ENCODE results near the gene TBC1D14. TPM values are rescaled to one million over a fixed set of nuclear protein-coding genes. Genes with fewer than 3 reads are reported as not detected.
"Not testable (repeated sequence)": the region's sequence is repeated elsewhere in the genome, so short reads cannot be mapped to it uniquely, and the experiment has no call there.

The TBC1D14 gene
- total and polyA plus RNA-seq, 4 donors, result 15.1 to 60.1 (median 46.4) TPM

GRCh38 chr4:6901669-6902317 lies 7.8 kb upstream of the TBC1D14 start:
- 64 to 74% methylated on average over 24 of the region's 24 CpGs for WGBS, 2 donors
- Histone ChIP-seq H3K9me3 (ENCODE audit: control insufficient read depth in 4 of 4, insufficient read depth in 3 of 4, low read length in 3 of 4) (peaks cover 0 to 2% (median 0%) of the 10 kb centered on the region in 4 donors), H3K27ac (ENCODE audit: low read depth in 1 of 2, low read length in 1 of 2) (no peak overlapping the region), H3K4me3 (no peak overlapping the region), H3K36me3 (ENCODE audit: control insufficient read depth in 4 of 4, insufficient read depth in 4 of 4, low read length in 4 of 4) (no peaks in the 10 kb centered on the region), H3K9ac (ENCODE audit: insufficient read depth in 1 of 2, low read length in 2 of 2) (no peak overlapping the region), H3K4me1 (ENCODE audit: control insufficient read depth in 5 of 5, insufficient read depth in 5 of 5, low read length in 5 of 5) (no peaks in the 10 kb centered on the region), H3K27me3 (ENCODE audit: control insufficient read depth in 3 of 3, insufficient read depth in 3 of 3, low read length in 2 of 3) (no peaks in the 10 kb centered on the region)
- peak in 2 of 3 donors; percentile 13 to 28 for DNase-seq
- no peak for TF ChIP-seq CTCF (IDR thresholded peaks at IDR 0.05; ENCODE audit: control extremely low read depth, extremely low read depth)
- no peak for ATAC-seq (ENCODE audit: insufficient read depth, low FRiP score)

- no peak overlapping the region for H3K4me3 ChIP-seq
- H3K9ac ChIP-seq (ENCODE audit: insufficient read depth in 1 of 2, low read length in 2 of 2), result no peak overlapping the region
- ATAC-seq (ENCODE audit: insufficient read depth, low FRiP score) (no peak), DNase-seq (no peak)
- no peaks in the 10 kb centered on the region for H3K27me3 ChIP-seq (ENCODE audit: control insufficient read depth in 3 of 3, insufficient read depth in 3 of 3, low read length in 2 of 3)
- no peaks in the 10 kb centered on the region for H3K36me3 ChIP-seq (ENCODE audit: control insufficient read depth in 4 of 4, insufficient read depth in 4 of 4, low read length in 4 of 4)
- WGBS, 2 donors, result 78 to 86% methylated on average over 23 to 27 of the region's 27 CpGs
- TF ChIP-seq CTCF (IDR thresholded peaks at IDR 0.05; ENCODE audit: control extremely low read depth, extremely low read depth), result no peak
- H3K9me3 ChIP-seq (ENCODE audit: control insufficient read depth in 4 of 4, insufficient read depth in 3 of 4, low read length in 3 of 4), result peaks cover 0 to 2% (median 0%) of the 10 kb centered on the region in 4 donors
- no peak overlapping the region for H3K27ac ChIP-seq (ENCODE audit: low read depth in 1 of 2, low read length in 1 of 2)
- peaks cover 0 to 4% (median 0%) of the 10 kb centered on the region in 5 donors for H3K4me1 ChIP-seq (ENCODE audit: control insufficient read depth in 5 of 5, insufficient read depth in 5 of 5, low read length in 5 of 5)
Measured at GRCh38 chr4:6902318-6903042, 7.1 kb upstream of the TBC1D14 start.

- no peak for DNase-seq
- Histone ChIP-seq H3K27ac (ENCODE audit: low read depth in 1 of 2, low read length in 1 of 2) (no peak overlapping the region), H3K4me3 (no peak overlapping the region), H3K9ac (ENCODE audit: insufficient read depth in 1 of 2, low read length in 2 of 2) (no peak overlapping the region), H3K27me3 (ENCODE audit: control insufficient read depth in 3 of 3, insufficient read depth in 3 of 3, low read length in 2 of 3) (no peaks in the 10 kb centered on the region), H3K4me1 (ENCODE audit: control insufficient read depth in 5 of 5, insufficient read depth in 5 of 5, low read length in 5 of 5) (peaks cover 0 to 21% (median 8%) of the 10 kb centered on the region in 5 donors), H3K36me3 (ENCODE audit: control insufficient read depth in 4 of 4, insufficient read depth in 4 of 4, low read length in 4 of 4) (no peaks in the 10 kb centered on the region), H3K9me3 (ENCODE audit: control insufficient read depth in 4 of 4, insufficient read depth in 3 of 4, low read length in 3 of 4) (no peaks in the 10 kb centered on the region)
- no peak for ATAC-seq (ENCODE audit: insufficient read depth, low FRiP score)
- WGBS, 2 donors, result 84 to 93% methylated on average over 13 of the region's 13 CpGs
- TF ChIP-seq CTCF (IDR thresholded peaks at IDR 0.05; ENCODE audit: control extremely low read depth, extremely low read depth), result no peak
Measured at GRCh38 chr4:6905516-6906445, 3.8 kb upstream of the TBC1D14 start.

- DNase-seq; H3K36me3 ChIP-seq (ENCODE audit: control insufficient read depth in 4 of 4, insufficient read depth in 4 of 4, low read length in 4 of 4); H3K9ac ChIP-seq (ENCODE audit: insufficient read depth in 1 of 2, low read length in 2 of 2); H3K9me3 ChIP-seq (ENCODE audit: control insufficient read depth in 4 of 4, insufficient read depth in 3 of 4, low read length in 3 of 4); ATAC-seq (ENCODE audit: insufficient read depth, low FRiP score); H3K27ac ChIP-seq (ENCODE audit: low read depth in 1 of 2, low read length in 1 of 2); H3K27me3 ChIP-seq (ENCODE audit: control insufficient read depth in 3 of 3, insufficient read depth in 3 of 3, low read length in 2 of 3); H3K4me3 ChIP-seq: not testable (repeated sequence)
- peaks cover 0 to 23% (median 9%) of the 10 kb centered on the region in 5 donors for H3K4me1 ChIP-seq (ENCODE audit: control insufficient read depth in 5 of 5, insufficient read depth in 5 of 5, low read length in 5 of 5)
- 93% methylated on average over 6 of the region's 6 CpGs for WGBS, 2 donors
Measured at GRCh38 chr4:6906486-6906885, 3.1 kb upstream of the TBC1D14 start.

All from lung (tissue), 12 donors.